HG02623 (cell line): ENCODE results near the gene DOHH.

Experiments
- ATAC-seq: cut with Tn5 transposase; IDR thresholded peaks from one replicate; pipeline ENCODE4 v1.9.1; 2021; ENCODE audit warnings: moderate library complexity; ENCODE audit not compliant: unreplicated experiment

The DOHH gene

DNA sequence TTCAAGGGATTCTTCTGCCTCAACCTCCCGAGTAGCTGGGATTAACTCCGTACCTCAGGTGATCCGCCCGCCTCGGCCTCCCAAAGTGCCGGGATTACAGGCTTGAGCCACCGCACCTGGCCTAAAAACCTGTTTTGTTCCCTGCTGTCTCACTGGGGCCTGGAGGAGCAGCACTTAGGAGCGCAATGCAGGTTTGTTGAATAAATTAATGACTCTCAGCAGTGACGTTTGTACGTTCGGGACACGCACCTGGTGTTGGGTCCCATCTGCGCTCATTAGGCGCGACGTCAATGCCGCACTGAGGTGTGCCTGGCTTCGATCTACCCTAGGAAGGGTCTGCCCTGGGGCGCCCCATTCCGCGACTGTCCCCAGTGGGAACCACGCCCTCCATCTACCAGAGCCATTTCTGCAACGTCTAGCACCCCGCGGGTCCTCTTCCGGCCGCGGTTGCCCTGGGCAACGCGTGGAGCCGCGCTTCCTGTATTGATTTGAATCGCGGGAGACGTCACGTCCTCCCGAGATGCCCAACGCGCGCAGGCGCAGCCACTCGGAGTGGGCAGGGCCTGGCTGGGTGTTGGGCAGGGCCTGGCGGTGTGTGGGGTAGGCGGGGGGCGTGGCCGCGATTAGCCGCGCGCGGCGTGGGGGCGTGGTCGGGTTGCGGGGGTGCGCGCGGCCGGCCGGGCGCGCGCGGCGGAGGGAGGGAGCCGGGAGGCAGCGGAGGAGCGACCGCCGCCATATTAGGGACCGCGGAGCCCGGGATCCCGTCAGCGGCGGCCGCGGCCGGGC, 5.3 kb upstream of the DOHH start, which contains the start of gene FZR1:
FZR1 (plus strand) TSS at position 714 of the 786 bp plus-strand sequence. CDS start 16,679 bp downstream, outside the sequence.
- ATAC-seq = peak; percentile 88

DNA sequence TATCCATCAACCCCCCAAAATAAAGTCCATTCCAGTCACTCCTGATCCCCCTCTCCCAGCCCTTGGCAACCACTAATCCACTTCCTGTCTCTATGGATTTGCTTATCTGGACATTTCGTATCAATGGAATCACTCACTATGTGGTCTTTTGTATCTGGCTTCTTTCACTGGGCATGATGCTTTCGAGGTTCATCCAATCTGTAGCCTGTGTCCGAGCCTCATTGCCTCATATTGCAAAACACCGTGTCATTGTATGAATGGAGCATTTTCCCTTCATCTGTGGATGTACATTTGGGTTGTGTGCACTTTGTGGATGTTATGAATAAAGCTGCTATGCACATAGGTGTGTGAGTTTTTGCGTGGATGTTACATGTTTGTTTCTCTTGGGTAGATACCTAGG, 4.3 kb upstream of the DOHH start:
- no peak for ATAC-seq

DNA sequence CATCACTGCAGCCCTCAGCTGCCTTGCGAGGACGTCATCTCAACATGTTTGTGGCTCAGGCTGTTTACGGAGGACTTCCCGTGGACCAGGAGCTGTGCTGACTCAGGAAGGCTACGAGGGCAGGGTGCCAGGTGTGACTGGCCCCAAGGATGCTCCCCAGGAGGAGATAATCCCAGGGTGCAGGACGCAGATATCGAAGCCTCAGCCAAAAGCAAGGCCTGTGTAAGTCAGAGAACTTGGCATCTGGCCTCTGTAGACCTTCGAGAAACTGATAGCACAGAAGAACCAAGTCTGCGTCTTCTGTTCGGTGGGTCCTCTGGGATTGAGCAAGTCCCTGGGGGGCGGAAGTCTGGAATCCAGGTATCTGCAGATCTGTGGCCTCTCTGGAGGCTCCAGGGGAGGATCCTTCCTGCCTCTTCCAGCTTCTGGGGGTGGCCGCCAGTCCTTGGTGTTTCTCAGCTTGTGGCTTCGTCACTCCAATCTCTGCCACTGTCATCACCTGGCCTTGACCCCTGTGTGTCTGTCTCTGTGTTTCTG, 2.6 kb upstream of the DOHH start:
- no peak for ATAC-seq

DNA sequence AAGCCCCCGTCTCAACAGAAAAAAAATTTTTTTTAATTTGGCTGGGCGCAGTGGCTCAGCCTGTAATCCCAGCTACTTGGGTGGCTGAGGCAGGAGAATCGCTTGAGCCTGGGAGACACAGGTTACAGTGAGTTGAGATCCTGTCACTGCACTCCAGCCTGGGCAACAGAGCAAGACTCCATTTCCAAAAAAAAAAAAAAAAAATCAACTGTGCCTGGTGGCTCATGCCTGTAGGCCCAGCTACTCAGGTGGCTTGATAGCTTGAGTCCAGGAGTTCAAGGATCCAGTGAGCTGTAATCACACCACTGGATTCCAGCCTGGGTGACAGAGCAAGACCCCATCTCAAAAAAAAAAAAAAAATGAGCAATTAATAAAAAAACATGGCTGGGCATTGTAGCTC, 1.3 kb upstream of the DOHH start:
- ATAC-seq = no peak

DNA sequence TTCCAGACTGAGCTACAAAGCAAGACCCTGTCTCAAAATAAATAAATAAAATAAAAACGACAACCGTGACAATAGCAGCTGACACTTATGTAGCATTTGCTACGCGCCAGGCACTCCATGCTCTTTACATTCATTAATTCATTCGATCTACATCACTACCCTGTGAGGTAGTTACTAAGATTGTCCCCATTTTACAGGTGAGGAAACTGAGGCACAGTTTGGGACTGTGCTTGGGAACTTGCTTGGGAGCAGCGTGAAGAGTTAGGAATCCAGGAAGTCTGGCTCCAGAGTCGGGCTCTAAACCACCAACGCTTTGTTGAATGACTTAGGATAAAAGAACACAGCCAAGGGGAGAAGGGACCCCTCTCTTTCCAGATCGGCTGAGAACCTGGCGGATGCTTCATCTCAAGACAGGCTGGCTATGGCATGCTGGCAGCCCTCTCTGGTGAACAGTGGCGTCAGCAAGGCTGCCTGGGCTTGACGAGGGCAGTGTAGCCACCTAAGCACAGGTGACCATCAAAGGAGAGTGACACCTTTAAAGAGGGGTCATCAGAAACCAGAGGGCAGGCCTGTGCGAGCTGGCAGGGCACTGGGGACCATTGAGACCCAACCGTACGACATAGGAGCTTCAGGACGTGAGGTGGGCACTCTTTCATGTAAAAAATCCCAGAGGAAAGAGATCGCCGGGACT, 591 bp downstream of the DOHH start:
- ATAC-seq = no peak

DNA sequence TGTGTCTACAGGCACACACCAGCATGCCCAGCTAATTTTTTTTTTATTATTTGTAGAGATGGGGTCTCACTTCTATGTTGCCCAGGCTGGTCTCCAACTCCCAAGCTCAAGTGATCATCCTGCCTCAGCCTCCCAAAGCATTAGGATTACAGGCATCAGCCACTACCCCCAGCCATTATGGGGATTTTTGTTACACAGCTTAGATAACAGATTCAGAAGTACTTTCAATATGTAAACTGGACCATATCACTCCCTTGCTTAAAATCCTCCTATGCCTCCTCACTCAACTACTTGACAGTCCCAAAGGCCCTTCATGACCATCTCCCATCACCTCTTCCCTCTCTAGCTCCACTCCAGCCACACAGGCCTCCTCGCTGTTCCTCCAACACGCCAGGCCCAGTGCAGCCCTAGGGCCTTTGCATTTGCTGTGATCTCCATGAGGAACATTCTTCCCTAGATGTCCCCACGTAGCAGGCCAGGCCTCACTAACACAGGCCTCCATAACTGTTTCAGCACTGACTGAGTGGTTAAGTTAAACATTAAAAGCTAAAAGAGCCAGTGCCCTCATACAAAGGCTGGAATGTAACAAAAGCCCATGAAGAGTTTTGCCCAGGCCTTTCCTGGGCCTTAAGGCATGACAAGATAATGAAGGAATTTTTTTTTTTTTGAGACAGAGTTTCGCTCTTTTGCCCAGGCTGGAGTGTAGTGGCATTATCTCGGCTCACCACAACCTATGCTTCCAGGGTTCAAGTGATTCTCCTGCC, 2.5 kb downstream of the DOHH start:
- no peak for ATAC-seq

DNA sequence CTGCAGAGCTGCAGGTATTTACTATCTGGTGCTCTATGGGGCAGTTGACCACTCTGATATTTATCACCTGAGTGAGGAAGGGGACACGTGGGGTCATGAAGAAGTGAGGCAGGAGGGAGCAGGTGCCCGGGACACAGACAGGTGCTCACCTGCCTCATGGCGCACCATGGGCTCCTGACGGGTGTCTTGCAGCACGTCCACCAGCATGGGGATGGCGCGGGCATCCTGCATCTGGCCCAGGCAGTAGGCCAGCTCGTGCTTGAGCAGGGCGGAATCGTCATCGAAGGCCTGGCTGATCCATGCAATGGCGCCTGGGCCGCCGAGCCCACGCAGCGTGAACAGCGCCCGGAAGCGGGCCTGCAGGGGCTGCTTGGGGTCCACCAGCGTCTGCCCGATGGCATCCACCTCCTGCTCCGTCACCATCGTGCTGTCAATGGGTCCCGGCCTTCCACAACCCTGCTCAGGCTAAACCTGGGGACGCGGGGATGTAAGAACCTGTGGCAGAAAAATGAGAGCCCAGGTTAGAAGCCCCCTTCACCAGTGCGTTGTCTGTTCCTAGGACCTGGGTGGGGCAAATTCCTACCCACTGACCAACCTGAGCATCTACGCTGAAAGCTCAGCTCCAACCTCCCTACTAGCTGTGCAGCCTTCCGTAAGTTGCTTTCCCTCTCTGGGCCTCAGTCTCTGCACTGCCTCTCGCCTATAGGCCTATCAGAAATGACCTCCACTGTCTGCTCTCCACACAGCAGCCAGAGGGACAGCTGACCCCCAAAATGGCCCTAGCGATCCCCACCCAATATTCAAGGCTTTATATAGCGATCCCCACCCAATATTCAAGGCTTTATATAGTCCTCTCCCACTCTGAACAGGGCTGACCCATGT, 3.8 kb downstream of the DOHH start:
- no peak for ATAC-seq

DNA sequence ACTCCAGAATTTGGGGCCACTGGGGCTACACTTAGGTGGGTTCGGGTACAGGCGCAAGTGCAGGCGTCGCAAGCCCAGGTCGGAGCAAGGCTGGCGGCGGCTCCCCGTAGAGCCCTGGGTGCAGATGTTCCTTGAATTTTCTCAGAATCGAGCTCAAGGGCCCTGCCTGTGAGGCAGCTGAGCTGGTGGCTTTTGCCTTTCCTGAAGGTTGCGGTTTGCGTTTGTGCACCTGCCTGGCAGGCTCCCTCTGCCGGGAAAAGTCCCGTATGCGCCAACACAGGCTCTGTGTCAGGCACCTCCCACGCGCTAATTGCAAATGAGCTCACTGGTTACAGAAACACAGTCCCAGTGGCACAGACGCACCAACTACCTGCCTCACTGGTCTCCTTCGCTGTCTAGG, 5.9 kb downstream of the DOHH start:
- ATAC-seq = no peak

DNA sequence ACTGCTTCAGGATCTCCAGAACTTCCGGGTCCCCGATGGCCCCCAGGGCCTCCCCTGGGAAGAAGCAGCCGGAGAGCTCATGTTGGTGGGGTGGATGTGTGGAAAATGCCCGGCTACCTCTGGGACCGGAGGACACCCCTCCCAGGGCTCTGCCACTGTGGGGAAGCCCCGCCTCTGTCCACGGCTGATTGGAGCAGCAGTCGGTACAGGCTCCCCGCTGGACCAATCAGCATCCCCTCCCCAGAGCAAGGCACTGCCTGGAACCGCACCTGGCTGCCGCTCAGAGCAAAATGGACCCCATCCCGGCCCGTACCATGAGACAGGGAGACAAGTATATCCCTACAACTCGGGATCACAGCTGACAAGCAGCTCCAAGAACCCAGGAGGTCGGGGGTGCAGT, 6.4 kb downstream of the DOHH start:
- no peak for ATAC-seq

DNA sequence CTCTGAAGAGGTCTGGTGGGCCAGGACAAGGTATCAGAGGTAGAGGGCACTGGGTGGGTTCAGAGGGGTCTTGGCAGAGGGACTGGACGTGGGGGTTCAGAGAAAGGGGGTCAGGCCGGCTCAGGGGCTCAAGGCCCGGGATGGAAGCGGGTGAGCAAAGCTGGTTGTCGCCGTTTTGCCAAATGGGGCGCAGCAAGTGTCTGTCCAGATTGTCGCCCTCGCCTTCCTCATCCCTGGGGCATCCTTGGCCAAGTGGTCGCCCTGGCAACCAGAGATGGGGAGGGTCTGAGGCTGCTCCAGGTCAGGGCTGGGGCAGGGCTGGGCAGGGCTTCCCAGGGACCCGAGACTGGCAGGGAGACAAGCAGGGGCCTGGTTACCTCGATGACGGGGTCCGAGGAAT, 6.8 kb downstream of the DOHH start:
- ATAC-seq = no peak

DNA sequence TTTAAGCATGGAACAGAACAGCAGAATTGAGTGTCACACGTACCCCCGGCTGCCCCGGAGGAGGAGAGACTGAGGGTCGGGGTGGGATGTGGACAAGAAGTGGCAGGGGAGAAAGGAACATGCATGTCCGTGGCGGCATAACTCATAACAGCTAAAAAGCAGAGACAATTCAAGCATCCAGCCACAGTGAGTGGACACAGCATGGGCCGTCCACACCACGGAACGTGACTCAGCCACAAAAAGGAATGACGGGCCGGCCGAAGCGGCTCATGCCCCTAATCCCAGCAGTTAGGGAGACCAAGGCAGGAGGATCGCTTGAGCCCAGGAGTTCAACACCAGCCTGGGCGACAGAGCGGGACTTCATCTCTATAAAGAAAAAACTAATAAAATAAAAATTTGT, 7.6 kb downstream of the DOHH start:
- ATAC-seq = no peak

DNA sequence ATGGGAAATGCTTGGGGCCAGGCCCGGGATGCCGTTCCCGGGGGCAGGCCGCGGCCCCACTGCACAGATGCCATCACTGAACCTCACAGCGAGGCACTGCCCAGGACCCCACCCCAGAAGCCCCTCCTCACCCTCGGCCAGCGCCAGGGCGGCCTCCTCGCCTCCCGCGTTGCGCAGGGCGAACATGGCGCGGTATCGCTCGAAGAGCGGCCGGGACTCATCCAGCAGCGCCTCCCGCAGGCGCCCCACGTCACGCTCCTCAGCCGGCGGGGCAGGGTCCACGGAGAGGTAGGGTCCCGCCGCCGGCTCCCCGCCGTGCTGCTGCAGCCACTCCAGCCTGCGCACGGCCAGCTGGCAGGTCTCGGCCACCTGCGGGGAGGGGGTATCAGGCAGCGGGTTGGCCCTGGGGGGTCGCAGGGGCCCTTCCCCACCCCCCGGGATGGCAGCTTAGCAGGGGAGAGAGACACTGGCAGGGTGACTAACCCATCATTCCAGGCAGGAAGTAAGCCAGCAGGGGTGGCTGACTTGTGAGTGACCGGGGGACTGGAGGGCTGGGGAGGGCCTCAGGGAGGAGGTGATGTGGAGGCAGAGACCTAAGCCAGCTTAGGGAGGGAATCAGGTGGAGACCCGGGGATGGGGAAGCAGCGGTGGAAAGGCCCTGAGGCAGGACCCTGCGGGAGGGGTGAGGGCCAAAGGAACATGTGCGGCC, 8.2 kb downstream of the DOHH start:
- ATAC-seq = no peak

DNA sequence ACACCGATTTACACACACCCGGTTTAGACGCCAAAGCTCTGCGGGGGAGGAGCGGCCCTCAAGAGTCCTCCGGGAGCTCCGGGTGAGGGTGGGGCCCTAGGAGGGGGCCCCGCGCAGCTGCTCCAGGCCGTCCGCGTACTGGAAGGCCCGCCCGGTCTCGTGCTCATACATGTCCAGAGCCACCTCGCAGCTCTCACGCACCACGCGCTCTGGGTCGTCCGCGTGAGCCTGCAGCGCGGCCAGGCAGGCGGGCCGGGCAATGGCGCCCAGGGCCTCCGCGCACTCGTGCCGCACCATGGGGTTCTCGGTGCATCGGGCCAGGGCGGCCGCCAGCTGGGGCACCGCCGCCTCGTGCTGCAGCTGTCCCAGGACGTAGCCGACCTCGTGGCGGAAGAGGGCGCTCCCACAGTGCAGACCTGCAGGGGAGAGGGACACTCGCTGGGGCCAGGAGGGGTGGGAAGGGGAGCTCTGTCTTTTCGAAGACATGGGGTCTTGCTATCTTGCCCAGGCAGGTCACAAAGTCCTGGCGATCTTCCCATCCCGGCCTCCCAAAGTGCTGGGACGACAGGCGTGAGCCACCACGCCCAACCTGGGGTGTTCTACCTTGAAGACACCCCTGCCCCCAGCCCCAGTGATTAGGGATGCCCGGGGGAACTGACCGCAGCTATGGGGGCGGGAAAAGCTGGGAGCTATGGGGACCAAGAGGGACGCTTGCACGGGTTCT, 8.9 kb downstream of the DOHH start:
- ATAC-seq = no peak

DNA sequence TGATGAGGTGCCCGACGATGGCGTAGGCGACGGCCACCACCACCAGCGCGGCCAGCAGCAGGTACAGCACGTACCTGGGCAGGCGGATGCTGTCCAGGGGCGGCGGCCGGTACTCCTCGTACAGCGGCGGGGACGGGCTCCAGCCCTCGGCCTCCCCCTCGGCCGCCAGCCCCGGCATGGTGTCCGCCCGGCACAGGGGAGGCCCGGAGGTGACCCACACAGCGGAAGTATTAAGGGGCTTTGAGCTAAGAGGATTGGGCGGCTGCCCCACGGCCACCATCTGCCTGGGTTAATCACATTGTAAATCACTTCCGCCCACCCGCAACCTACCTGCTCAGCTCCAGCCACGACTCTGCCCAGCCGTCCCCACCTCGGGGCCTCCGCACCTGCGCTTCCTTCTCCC, 17.2 kb downstream of the DOHH start, which contains the start of gene SMIM44:
SMIM44 (minus strand) TSS at position 216 of the 403 bp plus-strand sequence; CDS start at position 178, 38 bp downstream.
- no peak for ATAC-seq

DNA sequence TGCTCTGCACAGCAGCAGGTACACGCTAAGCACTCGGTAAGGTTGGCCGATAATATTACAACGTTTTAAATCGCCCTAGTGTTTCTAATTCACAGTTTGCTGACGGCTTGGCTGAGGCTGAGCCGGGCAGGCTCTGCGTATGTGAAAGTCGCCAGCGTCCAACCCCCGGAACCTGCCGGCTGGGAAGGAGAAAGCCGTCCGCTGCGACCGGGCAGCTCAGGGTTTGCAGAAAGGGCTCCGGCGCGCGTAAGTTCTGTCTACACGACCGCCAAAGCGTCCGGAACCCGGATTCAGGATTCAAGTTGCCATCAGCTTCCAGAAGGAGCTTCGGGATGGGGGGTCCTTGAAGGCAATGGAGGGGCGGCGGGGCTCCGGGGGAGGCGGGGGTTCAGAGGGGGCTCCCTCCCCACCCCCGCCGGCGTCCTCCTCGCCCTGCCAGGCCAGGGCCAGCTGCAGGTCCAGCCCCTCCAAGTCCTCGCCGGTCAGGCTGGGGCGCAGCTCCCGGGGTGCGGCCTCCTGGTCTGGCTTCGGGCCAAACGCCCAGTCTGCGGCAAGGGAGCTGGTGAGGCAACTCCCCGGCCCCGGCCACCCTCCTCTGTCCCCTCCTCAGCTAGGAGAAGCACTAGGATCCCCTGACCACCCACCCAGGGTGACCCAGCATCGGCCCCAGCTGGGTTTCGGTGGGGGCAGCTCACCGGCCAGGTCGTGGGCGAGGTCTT, 17.8 kb downstream of the DOHH start:
- ATAC-seq = no peak

DNA sequence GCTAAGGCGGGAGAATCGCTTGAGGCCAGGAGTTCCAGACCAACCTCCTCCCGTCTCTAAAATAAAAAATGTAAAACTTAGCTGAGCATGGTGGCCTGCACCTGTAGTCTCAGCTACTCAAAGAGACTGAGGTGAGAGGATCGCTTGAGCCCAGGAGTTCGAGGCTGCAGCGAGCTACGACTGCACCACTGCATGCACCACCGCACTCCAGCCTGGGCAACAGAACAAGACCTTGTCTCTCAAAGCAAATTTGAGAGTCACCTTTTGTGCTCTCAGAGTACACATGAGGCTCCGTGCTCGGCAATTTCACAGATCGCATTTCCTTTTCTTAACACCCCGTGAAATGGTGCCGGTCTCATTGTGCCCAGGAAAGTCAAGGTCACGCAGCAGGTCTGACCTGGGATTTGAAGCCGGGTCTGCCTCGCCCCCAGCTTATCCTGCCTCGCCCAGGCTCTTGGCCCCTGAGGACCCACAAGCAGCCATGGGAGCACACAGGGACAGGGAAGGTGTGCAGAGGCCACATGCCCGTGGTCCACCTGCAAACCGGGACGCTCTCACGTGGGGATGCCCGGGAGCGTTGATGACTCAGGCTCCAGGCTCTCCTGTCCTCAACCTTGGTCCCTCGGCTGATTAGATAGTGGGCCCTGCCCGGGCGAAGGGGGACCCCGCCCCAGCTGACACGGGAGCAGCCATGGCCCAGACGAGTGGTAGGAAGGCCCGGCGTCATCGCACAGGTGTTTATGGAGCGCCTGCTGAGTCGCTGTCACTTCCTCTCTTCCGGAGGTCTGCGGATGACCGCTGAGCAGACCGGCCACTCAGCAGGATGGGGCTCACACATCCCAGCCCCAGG, 19.0 kb downstream of the DOHH start:
- ATAC-seq = no peak

DNA sequence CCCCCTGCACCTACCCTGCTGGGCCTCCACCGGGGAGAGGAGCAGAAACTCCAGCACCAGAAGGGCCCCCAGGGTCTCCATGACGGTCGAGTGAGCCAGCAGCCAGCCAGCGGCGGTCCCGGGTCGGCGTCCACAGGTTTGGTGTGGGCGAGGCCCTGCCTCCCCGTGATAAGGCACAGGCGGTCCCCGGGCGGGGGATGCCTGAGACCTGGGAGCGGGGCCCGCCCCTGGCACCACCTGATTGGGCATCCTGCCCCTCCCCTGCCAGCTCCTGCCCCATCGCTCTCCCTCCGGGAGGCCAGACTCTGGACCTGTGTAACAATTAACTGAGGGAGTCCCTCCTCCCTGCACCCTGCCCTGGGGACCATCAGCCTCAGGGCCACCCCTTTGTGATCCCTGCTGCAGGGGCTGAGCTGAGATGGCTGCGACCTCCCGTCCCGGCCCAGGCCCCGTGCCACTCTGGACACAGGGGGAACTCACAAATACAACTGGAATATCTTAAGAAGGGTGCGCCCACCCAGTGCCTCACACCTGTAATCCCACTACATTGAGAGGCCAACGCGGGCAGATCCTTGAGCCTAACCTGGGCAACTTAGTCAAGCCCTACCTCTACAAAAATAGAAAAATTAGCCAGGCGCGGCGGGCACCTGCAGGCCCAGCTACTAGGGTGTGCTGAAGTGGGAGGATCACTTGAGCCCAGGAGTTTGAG, 19.9 kb downstream of the DOHH start, which contains the start of gene SMIM24:
SMIM24 (minus strand) TSS at position 143 of the 709 bp plus-strand sequence; CDS start at position 81, 62 bp downstream.
- no peak for ATAC-seq
